SU-DHL-6 (cell line): ENCODE results near the gene CSPG4.

Source experiments
- CTCF ChIP-seq: fragments of 200-600 bp; sonication (generic); IDR thresholded peaks from one replicate; pipeline ENCODE4 v1.5.1; 2017; ENCODE audit warnings: antibody characterized with exemption, mild to moderate bottlenecking, low read length, moderate library complexity; ENCODE audit not compliant: insufficient read depth, poor library complexity, severe bottlenecking
- EZH2phosphoT487 ChIP-seq: fragments of 200-600 bp; sonication (generic), shearing (Covaris generic); conservative IDR thresholded peaks from 2 replicates; pipeline ENCODE4 v1.6.1; 2018; ENCODE audit warnings: mild to moderate bottlenecking, antibody characterized with exemption, low read length, moderate library complexity, mixed read lengths

GRCh38 chr15:75647370-75648155, 65.1 kb downstream of the CSPG4 start, which contains the start of gene SNX33:
- TF ChIP-seq CTCF (peak; percentile 47), EZH2phosphoT487 (no peak)
